GM23338 (cell line): ENCODE data around the gene RBM43. TPM values are rescaled to one million over a fixed set of nuclear protein-coding genes. Genes with fewer than 3 reads are reported as not detected.
A peak's percentile ranks its signal among the peaks of the same experiment; 100 is the strongest.

Source experiments
- ATAC-seq: fragments of 200-7000 bp; cut with Tn5 transposase; 3 replicates; pipeline ENCODE4 v1.9.1; 2020
- DNase-seq: peaks from one replicate; pipeline ENCODE4 v3.0.0-alpha.2; 2015; ENCODE audit warnings: low spot score
- H2AFZ ChIP-seq: fragments of 200-600 bp; sonication (generic); 2 replicates; pipeline ENCODE4 v1.8.0; 2016; ENCODE audit warnings: antibody characterized with exemption, mild to moderate bottlenecking, moderate library complexity
- H3F3A ChIP-seq: fragments of 200-600 bp; sonication (generic); replicated peaks from 2 replicates; pipeline ENCODE4 v1.8.0; 2017; ENCODE audit warnings: antibody characterized with exemption, mixed run types, low read depth
- H3K27ac ChIP-seq: fragments of 200-600 bp; sonication (generic); 2 replicates; pipeline ENCODE4 v1.6.1; 2016; ENCODE audit warnings: low read depth
- H3K27me3 ChIP-seq: fragments of 200-600 bp; sonication (generic); 2 replicates; pipeline ENCODE4 v1.8.0; 2016; ENCODE audit warnings: mild to moderate bottlenecking, mixed run types, moderate library complexity; ENCODE audit not compliant: insufficient read depth
- H3K36me3 ChIP-seq: fragments of 200-600 bp; sonication (generic); 2 replicates; pipeline ENCODE4 v1.8.0; 2016; ENCODE audit warnings: mild to moderate bottlenecking; ENCODE audit not compliant: insufficient read depth
- H3K4me1 ChIP-seq: fragments of 200-600 bp; sonication (generic); 2 replicates; pipeline ENCODE4 v1.8.0; 2016; ENCODE audit warnings: mild to moderate bottlenecking, moderate library complexity; ENCODE audit not compliant: insufficient read depth
- H3K4me2 ChIP-seq: fragments of 200-600 bp; sonication (generic); 2 replicates; pipeline ENCODE4 v1.7.1; 2017; ENCODE audit warnings: mixed run types
- H3K4me3 ChIP-seq: fragments of 200-600 bp; sonication (generic); 2 replicates; pipeline ENCODE4 v1.6.1; 2016; ENCODE audit warnings: mixed run types
- H3K79me2 ChIP-seq: fragments of 200-600 bp; sonication (generic); replicated peaks from 2 replicates; pipeline ENCODE4 v1.8.0; 2017; ENCODE audit warnings: mild to moderate bottlenecking; ENCODE audit not compliant: insufficient read depth
- H3K9me2 ChIP-seq: fragments of 200-600 bp; sonication (generic); 2 replicates; pipeline ENCODE4 v1.8.0; 2017; ENCODE audit not compliant: insufficient read depth
- H4K20me1 ChIP-seq: fragments of 200-600 bp; sonication (generic); replicated peaks from 2 replicates; pipeline ENCODE4 v1.8.0; 2017; ENCODE audit warnings: mild to moderate bottlenecking; ENCODE audit not compliant: insufficient read depth
- H3K27ac Mint-ChIP-seq: 2 replicates; pipeline ENCODE4 v1.8.0; 2020; ENCODE audit warnings: inconsistent platforms, mild to moderate bottlenecking, moderate library complexity, mixed read lengths
- H3K27me3 Mint-ChIP-seq: 3 replicates; pipeline ENCODE4 v1.8.0; 2022; ENCODE audit warnings: low read depth, mild to moderate bottlenecking, moderate library complexity, mixed read lengths, inconsistent platforms; ENCODE audit not compliant: insufficient read depth, poor library complexity
- H3K36me3 Mint-ChIP-seq: 3 replicates; pipeline ENCODE4 v1.8.0; 2021; ENCODE audit warnings: low read depth, mild to moderate bottlenecking, inconsistent platforms, moderate library complexity, mixed read lengths
- H3K4me1 Mint-ChIP-seq: 3 replicates; pipeline ENCODE4 v1.8.0; 2020; ENCODE audit warnings: mild to moderate bottlenecking, inconsistent platforms, mixed read lengths
- H3K4me3 Mint-ChIP-seq: 3 replicates; pipeline ENCODE4 v1.8.0; 2021; ENCODE audit warnings: moderate library complexity, mild to moderate bottlenecking, inconsistent platforms, mixed read lengths
- H3K9me3 Mint-ChIP-seq: 3 replicates; pipeline ENCODE4 v1.8.0; 2020; ENCODE audit warnings: moderate library complexity, mild to moderate bottlenecking, inconsistent platforms, mixed read lengths
- CREB1 ChIP-seq: fragments of 250-450 bp; sonication (Bioruptor Pico); IDR thresholded peaks from 2 replicates; pipeline ENCODE4 v1.5.0; 2020; ENCODE audit warnings: low read depth, mild to moderate bottlenecking, moderate library complexity
- EZH2 ChIP-seq: fragments of 200-600 bp; sonication (generic); IDR thresholded peaks from one replicate; pipeline ENCODE4 v1.8.0; 2017; ENCODE audit warnings: antibody characterized with exemption, mild to moderate bottlenecking, low read depth; ENCODE audit not compliant: unreplicated experiment
- JUNB ChIP-seq: IDR thresholded peaks from one replicate; pipeline ENCODE4 v1.6.1; 2016; ENCODE audit warnings: antibody characterized with exemption; ENCODE audit not compliant: unreplicated experiment
- POLR2AphosphoS5 ChIP-seq: IDR thresholded peaks from 2 replicates; pipeline ENCODE4 v1.6.1; 2016; ENCODE audit warnings: antibody characterized with exemption, low read depth
- REST ChIP-seq: IDR thresholded peaks from one replicate; pipeline ENCODE4 v1.6.1; 2018; ENCODE audit warnings: antibody characterized with exemption; ENCODE audit not compliant: unreplicated experiment
- ZNF114 ChIP-seq: fragments of 250-450 bp; sonication (Bioruptor Pico); IDR thresholded peaks from 2 replicates; pipeline ENCODE4 v1.5.0; 2020; ENCODE audit warnings: mild to moderate bottlenecking, moderate library complexity
- ZNF331 ChIP-seq: fragments of 250-450 bp; sonication (Bioruptor Pico); IDR thresholded peaks from 2 replicates; pipeline ENCODE4 v1.5.0; 2020; ENCODE audit warnings: low read depth, mild to moderate bottlenecking, moderate library complexity
- polyA plus RNA-seq: library from polyadenylated mRNA; unstranded; fragments of >200 nt; fragmentation: Nextera tagmentation; extraction: Ambion mirVana; gene quantifications from 2 replicates; pipeline ENCODE4 v1.2.1, GENCODE V29; 2016
- total RNA-seq: library from RNA; depleted of rRNA; stranded (reverse); fragments of >200 nt; shearing (Covaris generic); gene quantifications from 2 replicates; pipeline ENCODE4 v1.2.3, GENCODE V29; 2014
- TF ChIP-seq, protein P1 (sequence below), 2 experiments: fragments of 200-600 bp in 1 of 2; sonication (generic) in 1 of 2; conservative IDR thresholded peaks; 2 replicates each; pipeline versions ENCODE4 v1.5.1 to v1.6.1; 2016 to 2017; ENCODE audit warnings: antibody characterized with exemption in 2 of 2, low read depth in 2 of 2, mild to moderate bottlenecking in 2 of 2, moderate library complexity in 1 of 2

Gene RBM43
- total and polyA plus RNA-seq, 2 experiments from 2014 or later, result 3.3 to 3.4 TPM

DNA sequence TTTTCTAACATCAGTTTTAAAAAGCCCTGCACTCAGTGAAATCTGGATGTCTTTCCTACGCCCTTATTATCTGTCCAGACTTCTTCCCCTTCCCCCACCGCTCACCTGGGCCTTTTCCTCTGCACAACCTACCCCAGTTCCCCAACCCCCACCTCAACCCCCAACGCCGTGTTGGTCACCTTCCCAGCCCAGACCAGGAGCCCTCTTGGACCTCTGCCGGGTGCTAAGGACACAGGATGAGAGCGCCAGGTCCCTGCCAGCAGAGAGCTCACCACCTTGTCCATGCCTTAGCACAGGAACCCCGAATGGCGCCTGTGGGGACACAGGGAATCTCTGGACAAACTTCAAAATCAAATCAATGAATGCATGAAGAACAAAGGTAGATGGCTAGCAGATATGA, 966 bp upstream of the RBM43 start (continued):
- TF ChIP-seq REST (no peak), ZNF331 (CRISPR knock-in tag) (no peak), CREB1 (CRISPR knock-in tag) (no peak)

DNA sequence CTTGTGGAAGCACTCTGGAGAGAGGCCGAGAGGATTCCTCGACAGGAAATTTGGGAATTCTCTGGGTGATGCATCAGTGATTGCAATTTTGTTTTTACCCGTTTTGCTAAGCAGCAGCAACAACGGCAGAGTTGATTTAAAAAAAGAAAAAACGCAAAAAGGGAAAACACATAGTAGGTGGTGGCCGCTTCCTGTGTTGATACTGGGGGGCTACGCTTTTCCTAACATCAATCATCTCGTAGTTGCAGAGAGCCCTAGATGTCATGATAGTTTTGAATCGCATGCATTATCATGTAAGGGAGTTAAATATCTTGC, 271 bp upstream of the RBM43 start:
- peak overlapping the region; percentile 80 for H3K27ac Mint-ChIP-seq
- peak overlapping the region; percentile 72 for H3K4me3 Mint-ChIP-seq
- Histone ChIP-seq H3K4me3 (peak overlapping the region; percentile 61), H4K20me1 (no peaks in the 10 kb centered on the region), H2AFZ (peak overlapping the region; percentile 30), H3K4me1 (peaks cover 12% of the 10 kb centered on the region), H3K79me2 (no peaks in the 10 kb centered on the region), H3K9me2 (peaks cover 5% of the 10 kb centered on the region; the same call in 1 of the 2 replicates), H3K27ac (no peak overlapping the region), H3K4me2 (peak overlapping the region; percentile 72), H3K27me3 (no peaks in the 10 kb centered on the region), H3K36me3 (no peaks in the 10 kb centered on the region), H3F3A (no peaks in the 10 kb centered on the region)
- H3K36me3 Mint-ChIP-seq, result peaks cover 3% of the 10 kb centered on the region; the same call in 1 of the 3 replicates
- peaks cover 10% of the 10 kb centered on the region for H3K27me3 Mint-ChIP-seq
- H3K4me1 Mint-ChIP-seq, result peaks cover 32% of the 10 kb centered on the region
- no peak for DNase-seq
- TF ChIP-seq EZH2, result no peak
- TF ChIP-seq, protein P1, sequence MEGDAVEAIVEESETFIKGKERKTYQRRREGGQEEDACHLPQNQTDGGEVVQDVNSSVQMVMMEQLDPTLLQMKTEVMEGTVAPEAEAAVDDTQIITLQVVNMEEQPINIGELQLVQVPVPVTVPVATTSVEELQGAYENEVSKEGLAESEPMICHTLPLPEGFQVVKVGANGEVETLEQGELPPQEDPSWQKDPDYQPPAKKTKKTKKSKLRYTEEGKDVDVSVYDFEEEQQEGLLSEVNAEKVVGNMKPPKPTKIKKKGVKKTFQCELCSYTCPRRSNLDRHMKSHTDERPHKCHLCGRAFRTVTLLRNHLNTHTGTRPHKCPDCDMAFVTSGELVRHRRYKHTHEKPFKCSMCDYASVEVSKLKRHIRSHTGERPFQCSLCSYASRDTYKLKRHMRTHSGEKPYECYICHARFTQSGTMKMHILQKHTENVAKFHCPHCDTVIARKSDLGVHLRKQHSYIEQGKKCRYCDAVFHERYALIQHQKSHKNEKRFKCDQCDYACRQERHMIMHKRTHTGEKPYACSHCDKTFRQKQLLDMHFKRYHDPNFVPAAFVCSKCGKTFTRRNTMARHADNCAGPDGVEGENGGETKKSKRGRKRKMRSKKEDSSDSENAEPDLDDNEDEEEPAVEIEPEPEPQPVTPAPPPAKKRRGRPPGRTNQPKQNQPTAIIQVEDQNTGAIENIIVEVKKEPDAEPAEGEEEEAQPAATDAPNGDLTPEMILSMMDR (conservative IDR thresholded peaks at IDR 0.05; ENCODE audit: low read depth in 2 of 2), result no peak
- TF ChIP-seq ZNF114 (CRISPR knock-in tag), result no peak
- no peak for TF ChIP-seq JUNB
- no peak for TF ChIP-seq POLR2AphosphoS5
- TF ChIP-seq ZNF331 (CRISPR knock-in tag), result no peak
- no peak for TF ChIP-seq CREB1 (CRISPR knock-in tag)
- ATAC-seq, result no peak
- H3K9me3 Mint-ChIP-seq, result no peaks in the 10 kb centered on the region
